Osteoblast (primary cell): ENCODE results near the gene INO80B. TPM values are rescaled to one million over a fixed set of nuclear protein-coding genes. Genes with fewer than 3 reads are reported as not detected.

Source experiments
- DNase-seq: peaks from one replicate; pipeline ENCODE4 v3.0.0; 2011; ENCODE audit warnings: low spot score, mixed read lengths; ENCODE audit not compliant: insufficient read length; ENCODE audit errors: missing footprints
- H2AFZ ChIP-seq: 2 replicates; pipeline ENCODE4 v1.6.0; 2011; ENCODE audit warnings: mild to moderate bottlenecking, low read length
- H3K27ac ChIP-seq: 2 replicates; pipeline ENCODE4 v1.5.1; 2011; ENCODE audit warnings: mild to moderate bottlenecking, low read depth, low read length, moderate library complexity
- H3K27me3 ChIP-seq: 2 replicates; pipeline ENCODE4 v1.6.0; 2012; ENCODE audit warnings: mild to moderate bottlenecking, control low read depth, inconsistent platforms, low read length, moderate library complexity; ENCODE audit not compliant: insufficient read depth
- H3K36me3 ChIP-seq: 2 replicates; pipeline ENCODE4 v1.5.1; 2011; ENCODE audit warnings: mild to moderate bottlenecking, low read length, control low read depth, moderate library complexity; ENCODE audit not compliant: insufficient read depth
- H3K4me1 ChIP-seq: 2 replicates; pipeline ENCODE4 v1.5.1; 2011; ENCODE audit warnings: mild to moderate bottlenecking, low read length, control low read depth, moderate library complexity; ENCODE audit not compliant: insufficient read depth
- H3K4me2 ChIP-seq: 2 replicates; pipeline ENCODE4 v1.6.0; 2011; ENCODE audit warnings: mild to moderate bottlenecking, low read length; ENCODE audit not compliant: insufficient read depth
- H3K4me3 ChIP-seq: fragments of 200-600 bp; sonication (generic); 3 replicates; pipeline ENCODE4 v1.5.1; 2012; ENCODE audit warnings: mild to moderate bottlenecking, low read length, inconsistent platforms; ENCODE audit not compliant: insufficient read depth
- H3K79me2 ChIP-seq: 2 replicates; pipeline ENCODE4 v1.6.0; 2012; ENCODE audit warnings: mild to moderate bottlenecking, low read length, control low read depth, inconsistent platforms; ENCODE audit not compliant: insufficient read depth
- H3K9me3 ChIP-seq: 2 replicates; pipeline ENCODE4 v1.5.1; 2011; ENCODE audit warnings: low read depth, low read length, control low read depth
- H4K20me1 ChIP-seq: 2 replicates; pipeline ENCODE4 v1.6.0; 2012; ENCODE audit warnings: mild to moderate bottlenecking, low read length, control low read depth; ENCODE audit not compliant: insufficient read depth
- total RNA-seq: library from RNA; depleted of rRNA; stranded (reverse); fragments of >200 nt; gene quantifications from 2 replicates; pipeline ENCODE4 v1.2.3, GENCODE V29; 2012
- TF ChIP-seq, protein P1 (sequence below): IDR thresholded peaks from 2 replicates; pipeline ENCODE4 v1.5.1; 2011; ENCODE audit warnings: mild to moderate bottlenecking, low read depth, low read length, moderate library complexity; ENCODE audit errors: extremely low read depth

Gene INO80B
- total RNA-seq, 1 donor, result 15.9 TPM

DNA sequence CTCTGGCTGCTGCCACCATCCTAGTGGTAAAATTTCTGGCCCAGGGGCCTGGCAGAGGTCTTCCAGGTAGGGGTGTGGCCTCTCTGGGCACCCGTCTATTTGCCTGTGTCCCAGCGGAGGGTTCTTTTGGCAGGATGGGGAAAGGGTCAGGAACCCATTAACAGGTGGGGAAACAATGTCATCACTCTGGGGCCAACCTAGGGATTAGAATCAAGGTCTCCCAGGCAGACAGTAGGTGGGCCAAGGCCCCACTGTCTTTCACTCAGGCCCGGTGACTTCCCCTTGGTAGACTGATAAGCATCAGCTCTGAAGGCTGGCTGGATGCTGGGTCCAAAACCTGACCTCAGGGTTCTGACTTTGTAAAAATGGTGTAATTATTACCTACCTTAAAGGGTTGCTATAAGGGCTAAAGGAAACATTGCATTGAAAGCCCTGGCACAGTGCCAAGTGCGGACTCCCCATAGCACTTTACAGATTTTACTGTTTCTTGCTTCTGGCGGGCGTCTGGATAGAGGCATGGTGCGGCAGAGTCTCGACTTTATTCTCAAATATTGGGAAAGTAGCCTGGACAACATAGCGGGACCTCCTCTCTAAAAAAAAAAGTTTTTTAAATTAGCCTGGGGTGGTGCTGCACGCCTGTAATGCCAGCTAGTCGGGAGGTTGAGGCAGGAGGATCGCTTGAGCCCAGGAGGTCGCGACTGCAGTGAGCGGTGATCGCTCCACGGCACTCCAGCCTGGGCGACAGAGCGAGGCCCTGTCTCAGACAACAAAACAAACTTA lies 42.3 kb downstream of the INO80B start:
- Histone ChIP-seq H3K27me3 (no peaks in the 10 kb centered on the region), H3K27ac (no peak overlapping the region), H3K4me2 (peak overlapping the region; percentile 84), H3K36me3 (peaks cover 21% of the 10 kb centered on the region), H3K4me3 (no peak overlapping the region), H4K20me1 (no peaks in the 10 kb centered on the region), H3K9me3 (no peaks in the 10 kb centered on the region), H3K79me2 (no peaks in the 10 kb centered on the region), H3K4me1 (peaks cover 19% of the 10 kb centered on the region), H2AFZ (peak overlapping the region; percentile 65)
- TF ChIP-seq, protein P1, sequence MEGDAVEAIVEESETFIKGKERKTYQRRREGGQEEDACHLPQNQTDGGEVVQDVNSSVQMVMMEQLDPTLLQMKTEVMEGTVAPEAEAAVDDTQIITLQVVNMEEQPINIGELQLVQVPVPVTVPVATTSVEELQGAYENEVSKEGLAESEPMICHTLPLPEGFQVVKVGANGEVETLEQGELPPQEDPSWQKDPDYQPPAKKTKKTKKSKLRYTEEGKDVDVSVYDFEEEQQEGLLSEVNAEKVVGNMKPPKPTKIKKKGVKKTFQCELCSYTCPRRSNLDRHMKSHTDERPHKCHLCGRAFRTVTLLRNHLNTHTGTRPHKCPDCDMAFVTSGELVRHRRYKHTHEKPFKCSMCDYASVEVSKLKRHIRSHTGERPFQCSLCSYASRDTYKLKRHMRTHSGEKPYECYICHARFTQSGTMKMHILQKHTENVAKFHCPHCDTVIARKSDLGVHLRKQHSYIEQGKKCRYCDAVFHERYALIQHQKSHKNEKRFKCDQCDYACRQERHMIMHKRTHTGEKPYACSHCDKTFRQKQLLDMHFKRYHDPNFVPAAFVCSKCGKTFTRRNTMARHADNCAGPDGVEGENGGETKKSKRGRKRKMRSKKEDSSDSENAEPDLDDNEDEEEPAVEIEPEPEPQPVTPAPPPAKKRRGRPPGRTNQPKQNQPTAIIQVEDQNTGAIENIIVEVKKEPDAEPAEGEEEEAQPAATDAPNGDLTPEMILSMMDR, result no peak
- DNase-seq, result peak; percentile 30

- peak; percentile 71 for DNase-seq
- H3K27me3 ChIP-seq, result no peaks in the 10 kb centered on the region
- no peak overlapping the region for H3K27ac ChIP-seq
- peak overlapping the region; percentile 75 for H3K4me3 ChIP-seq
- H3K79me2 ChIP-seq, result peaks cover 4% of the 10 kb centered on the region
- H4K20me1 ChIP-seq, result no peaks in the 10 kb centered on the region
- H3K4me2 ChIP-seq, result peak overlapping the region; percentile 84
- no peaks in the 10 kb centered on the region for H3K9me3 ChIP-seq
- H3K36me3 ChIP-seq, result peaks cover 13% of the 10 kb centered on the region
- peaks cover 19% of the 10 kb centered on the region for H3K4me1 ChIP-seq
- TF ChIP-seq, protein P1, result no peak
- H2AFZ ChIP-seq, result peak overlapping the region; percentile 65
Measured at GRCh38 chr2:74497777-74498499, 43.1 kb downstream of the INO80B start.

GRCh38 chr2:74498500-74499266 lies 43.8 kb downstream of the INO80B start:
- Histone ChIP-seq H4K20me1 (no peaks in the 10 kb centered on the region), H3K4me1 (peaks cover 19% of the 10 kb centered on the region), H3K9me3 (no peaks in the 10 kb centered on the region), H3K36me3 (peaks cover 6% of the 10 kb centered on the region), H3K4me2 (peak overlapping the region; percentile 84), H2AFZ (peak overlapping the region; percentile 76), H3K4me3 (peak overlapping the region; percentile 75), H3K79me2 (peaks cover 8% of the 10 kb centered on the region), H3K27me3 (no peaks in the 10 kb centered on the region), H3K27ac (no peak overlapping the region)
- peak; percentile 93 for DNase-seq
- TF ChIP-seq, protein P1, result no peak
